Esophagus squamous epithelium (tissue), 5 donors: ENCODE data around the gene SERGEF. TPM values are rescaled to one million over a fixed set of nuclear protein-coding genes. Genes with fewer than 3 reads are reported as not detected.

Experiments
- DNase-seq: peaks from one replicate; lab custom pipeline; 2025; lab: John Stamatoyannopoulos, UW
- H3K27ac ChIP-seq, 4 donors: fragments of 200-600 bp; sonication (generic); one replicate each; pipeline ENCODE4 v1.5.1; 2016 to 2019; ENCODE audit warnings: mild to moderate bottlenecking in 1 of 4
- H3K27me3 ChIP-seq, 4 donors: fragments of 200-600 bp; sonication (generic); 1 replicate in 3 of 4; 2 replicates in 1 of 4; pipeline versions ENCODE4 v1.5.1 to v1.6.0; 2017 to 2021; ENCODE audit warnings: antibody characterized with exemption in 1 of 4
- H3K36me3 ChIP-seq, 3 donors: fragments of 200-600 bp; sonication (generic); one replicate each; pipeline ENCODE4 v1.5.1; 2016 to 2019
- H3K4me1 ChIP-seq, 3 donors: fragments of 200-600 bp; sonication (generic); one replicate each; pipeline ENCODE4 v1.5.1; 2017 to 2019
- H3K4me3 ChIP-seq, 4 donors: fragments of 200-600 bp; sonication (generic); 1 replicate in 3 of 4; 2 replicates in 1 of 4; pipeline ENCODE4 v1.5.1; 2016 to 2019; ENCODE audit warnings: mild to moderate bottlenecking in 2 of 4, moderate library complexity in 1 of 4
- H3K9me3 ChIP-seq, 3 donors: fragments of 200-600 bp; sonication (generic); one replicate each; pipeline ENCODE4 v1.5.1; 2016 to 2019
- POLR2A ChIP-seq, 4 donors: fragments of 450-650 bp; IDR thresholded peaks; one replicate each; pipeline ENCODE4 v1.6.1; 2017; ENCODE audit warnings: antibody characterized with exemption in 4 of 4, mild to moderate bottlenecking in 4 of 4, moderate library complexity in 3 of 4
- WGBS, 2 donors: methylation state at CpG; one replicate each; pipeline ENCODE4 v1.1.5; 2018; 5-methylcytosine and 5-hydroxymethylcytosine counted together
- intact Hi-C: fragments of 100-400 bp; cut with DNase I; formaldehyde crosslinking; loops from one replicate; pipeline ENCODE4 v1.15.0; 2022
- total RNA-seq, 4 donors: library from RNA; depleted of rRNA; stranded (reverse); fragments of >200 nt; gene quantifications; one replicate each; pipeline ENCODE4 v1.1.0, GENCODE V29; 2016
- TF ChIP-seq, protein P1 (sequence below), 6 experiments: fragments of 450-650 bp in 4 of 6; fragments of 200-600 bp in 2 of 6; sonication (generic) in 2 of 6; IDR thresholded peaks; one replicate each; pipeline ENCODE4 v1.5.1; 2016 to 2019; ENCODE audit warnings: antibody characterized with exemption in 6 of 6, mild to moderate bottlenecking in 4 of 6, moderate library complexity in 4 of 6
- donor health status: DM: yes; HTN: yes; CAD: no.

SERGEF gene
- total RNA-seq, 4 donors from 2014 or later = 4.2 to 35.7 (median 13.4) TPM

DNA sequence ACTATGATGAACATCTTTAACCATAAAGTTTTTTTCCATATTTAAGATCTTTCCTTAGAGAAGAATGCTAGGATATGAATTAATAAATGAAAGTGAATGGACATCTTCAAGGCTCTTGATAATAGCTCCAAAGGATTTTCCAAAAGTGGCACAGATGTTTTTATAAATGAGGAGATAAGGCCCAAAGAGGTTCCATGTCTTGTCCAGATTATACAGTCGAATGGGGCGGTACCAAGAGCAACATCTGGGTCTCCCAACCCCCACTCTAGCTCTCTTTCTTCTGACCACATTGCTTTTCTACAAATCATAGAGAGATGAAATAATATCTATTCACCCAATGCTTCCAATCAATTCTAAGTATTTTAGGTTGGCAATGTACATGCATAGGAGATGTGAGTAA, 164.1 kb downstream of the SERGEF start:
- H3K36me3 ChIP-seq = peaks cover 0 to 6% (median 0%) of the 10 kb centered on the region in 3 donors
- intact Hi-C loops = no loop called here
- TF ChIP-seq POLR2A (IDR thresholded peaks at IDR 0.05) = no peak
- TF ChIP-seq, protein P1, sequence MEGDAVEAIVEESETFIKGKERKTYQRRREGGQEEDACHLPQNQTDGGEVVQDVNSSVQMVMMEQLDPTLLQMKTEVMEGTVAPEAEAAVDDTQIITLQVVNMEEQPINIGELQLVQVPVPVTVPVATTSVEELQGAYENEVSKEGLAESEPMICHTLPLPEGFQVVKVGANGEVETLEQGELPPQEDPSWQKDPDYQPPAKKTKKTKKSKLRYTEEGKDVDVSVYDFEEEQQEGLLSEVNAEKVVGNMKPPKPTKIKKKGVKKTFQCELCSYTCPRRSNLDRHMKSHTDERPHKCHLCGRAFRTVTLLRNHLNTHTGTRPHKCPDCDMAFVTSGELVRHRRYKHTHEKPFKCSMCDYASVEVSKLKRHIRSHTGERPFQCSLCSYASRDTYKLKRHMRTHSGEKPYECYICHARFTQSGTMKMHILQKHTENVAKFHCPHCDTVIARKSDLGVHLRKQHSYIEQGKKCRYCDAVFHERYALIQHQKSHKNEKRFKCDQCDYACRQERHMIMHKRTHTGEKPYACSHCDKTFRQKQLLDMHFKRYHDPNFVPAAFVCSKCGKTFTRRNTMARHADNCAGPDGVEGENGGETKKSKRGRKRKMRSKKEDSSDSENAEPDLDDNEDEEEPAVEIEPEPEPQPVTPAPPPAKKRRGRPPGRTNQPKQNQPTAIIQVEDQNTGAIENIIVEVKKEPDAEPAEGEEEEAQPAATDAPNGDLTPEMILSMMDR (IDR thresholded peaks at IDR 0.05) = no peak
- WGBS, 2 donors = 92 to 100% methylated on average over 2 of the region's 2 CpGs
- H3K4me1 ChIP-seq = peaks cover 0 to 6% (median 0%) of the 10 kb centered on the region in 3 donors
- no peaks in the 10 kb centered on the region for H3K27me3 ChIP-seq
- no peak overlapping the region for H3K4me3 ChIP-seq
- no peak overlapping the region for H3K27ac ChIP-seq
- no peaks in the 10 kb centered on the region for H3K9me3 ChIP-seq
- DNase-seq = no peak

DNA sequence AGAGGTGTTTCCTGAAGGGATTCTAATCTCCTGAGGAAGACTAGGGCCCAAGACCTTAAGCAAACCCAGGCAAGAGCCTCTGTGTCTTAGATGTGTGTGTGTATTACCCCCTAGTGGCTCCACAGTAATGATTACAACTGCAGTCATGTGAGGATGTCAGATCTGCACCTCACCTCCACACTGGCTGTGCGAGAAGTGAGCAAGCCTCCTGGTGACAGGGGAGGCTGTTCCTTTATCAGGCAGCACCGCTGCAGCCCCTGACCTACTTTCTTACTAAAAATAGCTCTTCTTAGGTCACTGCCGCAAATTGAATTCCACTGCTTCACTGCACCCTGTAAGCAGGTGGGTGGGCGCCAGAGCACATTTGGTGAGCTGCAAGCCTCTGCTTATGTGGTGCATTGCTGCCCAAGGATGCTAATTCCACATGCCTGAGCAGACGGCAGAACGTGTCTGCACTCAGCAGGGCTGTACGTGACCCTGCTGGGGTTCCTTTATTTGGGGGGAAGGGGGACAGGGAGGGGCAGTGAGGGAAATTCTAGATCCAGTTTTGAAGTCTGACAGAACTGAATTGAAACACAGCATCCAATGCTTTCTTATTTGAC, 165.9 kb downstream of the SERGEF start:
- H3K36me3 ChIP-seq = peaks cover 0 to 6% (median 0%) of the 10 kb centered on the region in 3 donors
- 65 to 74% methylated on average over 2 to 6 of the region's 7 CpGs for WGBS, 2 donors
- H3K9me3 ChIP-seq = no peaks in the 10 kb centered on the region
- no peaks in the 10 kb centered on the region for H3K27me3 ChIP-seq
- intact Hi-C loops = no loop called here
- H3K4me1 ChIP-seq = peaks cover 0 to 6% (median 0%) of the 10 kb centered on the region in 3 donors
- H3K27ac ChIP-seq = no peak overlapping the region
- TF ChIP-seq, protein P1 (IDR thresholded peaks at IDR 0.05) = peak in 1 of 6 experiments; percentile 24
- no peak for TF ChIP-seq POLR2A (IDR thresholded peaks at IDR 0.05)
- no peak overlapping the region for H3K4me3 ChIP-seq
- no peak for DNase-seq

DNA sequence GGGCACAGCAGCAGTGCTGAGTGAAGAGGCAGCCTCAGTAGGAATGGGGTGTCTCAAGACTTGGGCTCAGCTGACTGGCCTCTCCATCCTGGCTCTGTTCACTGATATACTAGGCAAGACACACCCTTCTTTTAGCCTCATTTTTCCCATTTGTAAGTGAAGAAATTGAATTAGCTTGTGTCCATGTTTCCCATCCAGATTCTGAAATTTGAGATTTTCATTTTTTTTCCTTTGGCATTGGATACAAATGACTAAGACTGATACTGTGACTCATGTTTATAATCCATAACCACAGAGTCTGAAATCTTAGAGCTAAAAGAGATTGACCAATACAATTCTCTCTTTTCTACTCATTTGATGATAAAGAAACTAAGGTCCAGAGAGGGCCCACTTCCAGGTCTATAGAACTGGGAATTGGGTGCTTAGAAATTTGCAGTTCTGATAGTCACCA, 167.4 kb downstream of the SERGEF start:
- no peak for DNase-seq
- no peak for TF ChIP-seq POLR2A (IDR thresholded peaks at IDR 0.05)
- TF ChIP-seq, protein P1 (IDR thresholded peaks at IDR 0.05) = no peak
- intact Hi-C loops = no loop called here
- Histone ChIP-seq H3K27me3 (no peaks in the 10 kb centered on the region), H3K27ac (no peak overlapping the region), H3K9me3 (no peaks in the 10 kb centered on the region), H3K4me3 (no peak overlapping the region), H3K36me3 (peaks cover 0 to 6% (median 0%) of the 10 kb centered on the region in 3 donors), H3K4me1 (peaks cover 0 to 6% (median 0%) of the 10 kb centered on the region in 3 donors)

DNA sequence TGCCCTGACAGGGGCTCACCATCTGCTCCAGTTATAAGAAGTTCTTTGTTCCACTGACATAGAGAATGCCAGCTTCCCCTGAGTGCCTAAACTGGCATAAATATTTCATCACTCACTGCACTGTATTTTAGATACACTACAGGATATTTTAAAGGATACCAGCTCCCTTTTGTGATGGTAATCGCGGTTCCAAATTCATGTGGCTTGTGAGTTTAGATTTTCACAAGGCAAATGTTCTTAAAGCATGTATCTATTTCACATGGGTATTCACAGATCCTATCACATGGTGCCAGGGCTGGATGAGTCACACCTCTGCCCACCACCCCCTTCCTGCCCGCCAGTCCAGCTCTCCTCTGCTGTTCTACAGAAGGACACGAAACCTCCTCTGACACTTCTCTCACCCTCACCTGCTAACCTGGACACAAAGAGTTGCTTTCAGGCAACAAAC, 172.7 kb downstream of the SERGEF start:
- DNase-seq = no peak
- Histone ChIP-seq H3K36me3 (no peaks in the 10 kb centered on the region), H3K27ac (no peak overlapping the region), H3K4me3 (no peak overlapping the region), H3K27me3 (no peaks in the 10 kb centered on the region), H3K4me1 (no peaks in the 10 kb centered on the region), H3K9me3 (no peaks in the 10 kb centered on the region)
- no peak for TF ChIP-seq POLR2A (IDR thresholded peaks at IDR 0.05)
- TF ChIP-seq, protein P1 (IDR thresholded peaks at IDR 0.05) = no peak
- intact Hi-C loops = no loop called here
- 68 to 91% methylated on average over 3 to 4 of the region's 4 CpGs for WGBS, 2 donors

DNA sequence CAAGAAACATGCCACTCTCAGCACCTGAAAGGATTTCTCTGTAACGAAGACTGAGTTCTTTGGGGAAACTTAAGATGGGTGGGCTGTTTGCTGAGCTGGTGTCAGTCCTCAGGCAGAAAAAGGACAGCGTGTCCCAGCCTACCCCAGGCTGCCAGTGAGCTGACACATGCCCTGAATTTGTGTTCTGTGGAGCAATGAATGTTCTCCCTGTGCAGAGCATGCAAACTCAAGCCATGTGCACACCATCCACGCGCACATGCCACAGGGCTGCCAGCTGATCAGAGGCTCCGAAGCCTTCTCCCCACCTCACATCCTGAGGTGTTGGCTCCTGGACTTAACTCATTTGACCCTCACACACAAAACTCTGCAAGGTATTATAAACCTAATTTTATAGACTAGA, 173.4 kb downstream of the SERGEF start:
- Histone ChIP-seq H3K4me1 (no peaks in the 10 kb centered on the region), H3K27ac (no peak overlapping the region), H3K27me3 (no peaks in the 10 kb centered on the region), H3K9me3 (no peaks in the 10 kb centered on the region), H3K4me3 (no peak overlapping the region), H3K36me3 (no peaks in the 10 kb centered on the region)
- WGBS, 2 donors = 77 to 78% methylated on average over 1 to 5 of the region's 5 CpGs
- TF ChIP-seq, protein P1 (IDR thresholded peaks at IDR 0.05) = no peak
- TF ChIP-seq POLR2A (IDR thresholded peaks at IDR 0.05) = no peak
- no peak for DNase-seq
- intact Hi-C loops = no loop called here
